Upper lobe of right lung (tissue), 1 donor: ENCODE data around the gene MAP3K20. TPM values are rescaled to one million over a fixed set of nuclear protein-coding genes. Genes with fewer than 3 reads are reported as not detected.

Experiments
- ATAC-seq: fragments of 200-7000 bp; cut with Tn5 transposase; one replicate; pipeline ENCODE4 v1.9.1; 2020; ENCODE audit warnings: mild to moderate bottlenecking, moderate library complexity
- DNase-seq: peaks from one replicate; pipeline ENCODE4 v3.0.0-alpha.2; 2020
- H3K27ac ChIP-seq: fragments of 200-600 bp; one replicate; pipeline ENCODE4 v1.8.0; 2022
- H3K27me3 ChIP-seq: fragments of 200-600 bp; one replicate; pipeline ENCODE4 v1.8.0; 2022; ENCODE audit warnings: mild to moderate bottlenecking
- H3K36me3 ChIP-seq: fragments of 200-600 bp; one replicate; pipeline ENCODE4 v1.8.0; 2022
- H3K4me1 ChIP-seq: fragments of 200-600 bp; one replicate; pipeline ENCODE4 v1.8.0; 2022
- H3K4me3 ChIP-seq: fragments of 200-600 bp; one replicate; pipeline ENCODE4 v1.8.0; 2022; ENCODE audit warnings: mild to moderate bottlenecking
- H3K9me3 ChIP-seq: fragments of 200-600 bp; one replicate; pipeline ENCODE4 v1.8.0; 2022
- intact Hi-C: fragments of 100-400 bp; cut with DNase I; formaldehyde crosslinking; loops from one replicate; pipeline ENCODE4 v1.11.0; 2022
- total RNA-seq: library from RNA; stranded (reverse); fragmentation: NEBNext Ultra II Directional; extraction: Animal tissue kit (Norgen Biotek cat#: 25700); gene quantifications from one replicate; pipeline ENCODE4 v1.2.1, GENCODE V29; 2021
- TF ChIP-seq, protein P1 (sequence below): fragments of 200-600 bp; IDR thresholded peaks from one replicate; pipeline ENCODE4 v1.8.0; 2022; ENCODE audit warnings: antibody characterized with exemption
- donor health status: DM: no; HTN: yes; CAD: no; lungs with severe emphysema.

Gene MAP3K20
- total RNA-seq, 1 donor from 2014 or later = 52.0 TPM

DNA sequence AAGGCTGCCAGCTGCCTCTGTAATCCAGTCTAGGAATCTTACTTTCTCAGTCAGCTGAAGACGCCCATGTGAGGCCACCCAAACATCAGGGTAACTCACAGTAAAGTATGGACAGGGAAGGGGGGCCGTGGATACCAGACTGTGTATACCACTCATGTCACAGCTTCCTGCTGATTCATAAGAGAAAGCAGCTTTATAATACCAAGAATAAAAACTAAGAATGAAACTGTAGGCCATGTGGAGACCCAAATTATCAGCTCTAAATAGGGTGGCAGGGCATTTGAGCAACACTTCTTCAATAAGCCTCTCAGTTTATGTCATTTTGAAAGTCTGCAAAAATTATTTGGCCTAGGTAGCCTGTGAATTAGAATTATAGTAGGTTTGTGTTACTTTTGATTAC is 164.0 kb downstream of the MAP3K20 start:
- H3K36me3 ChIP-seq = peaks cover 3% of the 10 kb centered on the region
- intact Hi-C loops = no loop called here
- H3K27ac ChIP-seq = no peak overlapping the region
- TF ChIP-seq, protein P1, sequence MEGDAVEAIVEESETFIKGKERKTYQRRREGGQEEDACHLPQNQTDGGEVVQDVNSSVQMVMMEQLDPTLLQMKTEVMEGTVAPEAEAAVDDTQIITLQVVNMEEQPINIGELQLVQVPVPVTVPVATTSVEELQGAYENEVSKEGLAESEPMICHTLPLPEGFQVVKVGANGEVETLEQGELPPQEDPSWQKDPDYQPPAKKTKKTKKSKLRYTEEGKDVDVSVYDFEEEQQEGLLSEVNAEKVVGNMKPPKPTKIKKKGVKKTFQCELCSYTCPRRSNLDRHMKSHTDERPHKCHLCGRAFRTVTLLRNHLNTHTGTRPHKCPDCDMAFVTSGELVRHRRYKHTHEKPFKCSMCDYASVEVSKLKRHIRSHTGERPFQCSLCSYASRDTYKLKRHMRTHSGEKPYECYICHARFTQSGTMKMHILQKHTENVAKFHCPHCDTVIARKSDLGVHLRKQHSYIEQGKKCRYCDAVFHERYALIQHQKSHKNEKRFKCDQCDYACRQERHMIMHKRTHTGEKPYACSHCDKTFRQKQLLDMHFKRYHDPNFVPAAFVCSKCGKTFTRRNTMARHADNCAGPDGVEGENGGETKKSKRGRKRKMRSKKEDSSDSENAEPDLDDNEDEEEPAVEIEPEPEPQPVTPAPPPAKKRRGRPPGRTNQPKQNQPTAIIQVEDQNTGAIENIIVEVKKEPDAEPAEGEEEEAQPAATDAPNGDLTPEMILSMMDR = no peak
- no peaks in the 10 kb centered on the region for H3K9me3 ChIP-seq
- no peaks in the 10 kb centered on the region for H3K27me3 ChIP-seq
- H3K4me3 ChIP-seq = no peak overlapping the region
- no peaks in the 10 kb centered on the region for H3K4me1 ChIP-seq
- no peak for DNase-seq
- ATAC-seq = no peak

DNA sequence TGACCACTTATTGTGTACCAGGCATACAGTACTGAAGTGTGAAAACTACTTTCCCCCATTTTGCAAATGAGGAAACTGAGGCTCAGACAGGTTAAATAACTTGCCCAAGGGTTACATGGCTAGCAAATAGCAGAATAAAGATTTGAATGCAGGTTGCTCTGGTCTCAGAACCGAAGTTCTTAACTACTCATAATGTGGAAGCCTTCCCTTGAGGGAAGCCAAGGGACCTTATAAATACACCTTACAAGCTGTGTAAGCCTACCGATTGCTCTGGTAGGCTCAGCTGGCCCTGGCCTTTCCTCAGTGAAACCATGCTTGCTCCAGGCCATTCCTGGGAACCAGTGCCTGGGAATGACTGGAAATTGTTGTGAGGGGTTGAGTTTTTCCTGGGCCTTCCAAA is 164.4 kb downstream of the MAP3K20 start:
- TF ChIP-seq, protein P1 = no peak
- ATAC-seq (no peak), DNase-seq (no peak)
- H3K4me3 ChIP-seq = no peak overlapping the region
- H3K36me3 ChIP-seq = peaks cover 3% of the 10 kb centered on the region
- intact Hi-C loops = no loop called here
- H3K27ac ChIP-seq = no peak overlapping the region
- H3K27me3 ChIP-seq = no peaks in the 10 kb centered on the region
- no peaks in the 10 kb centered on the region for H3K4me1 ChIP-seq
- no peaks in the 10 kb centered on the region for H3K9me3 ChIP-seq

DNA sequence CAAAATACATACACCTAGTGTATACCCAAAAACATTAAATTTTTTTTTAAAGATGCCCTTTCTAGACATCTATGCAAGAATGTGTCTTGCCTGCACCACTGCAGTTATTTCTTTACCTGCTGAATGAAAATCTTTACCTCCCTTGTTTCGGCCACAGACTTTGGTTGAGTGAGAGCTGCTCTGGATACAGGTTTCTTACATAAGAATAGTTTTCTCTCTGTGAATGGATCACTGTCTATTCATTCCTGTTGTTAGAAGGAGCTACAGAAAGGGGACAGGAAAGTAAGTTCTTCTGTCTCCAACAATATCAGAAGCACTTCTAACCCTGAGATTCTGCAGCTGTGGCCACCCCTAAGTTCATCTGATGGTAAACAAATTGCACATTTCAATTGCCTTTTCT is 166.0 kb downstream of the MAP3K20 start:
- no peak overlapping the region for H3K4me3 ChIP-seq
- no peak for ATAC-seq
- H3K27ac ChIP-seq = no peak overlapping the region
- no peaks in the 10 kb centered on the region for H3K27me3 ChIP-seq
- peaks cover 3% of the 10 kb centered on the region for H3K36me3 ChIP-seq
- no peaks in the 10 kb centered on the region for H3K4me1 ChIP-seq
- no peak for DNase-seq
- TF ChIP-seq, protein P1 = no peak
- H3K9me3 ChIP-seq = no peaks in the 10 kb centered on the region
- intact Hi-C loops = no loop called here

DNA sequence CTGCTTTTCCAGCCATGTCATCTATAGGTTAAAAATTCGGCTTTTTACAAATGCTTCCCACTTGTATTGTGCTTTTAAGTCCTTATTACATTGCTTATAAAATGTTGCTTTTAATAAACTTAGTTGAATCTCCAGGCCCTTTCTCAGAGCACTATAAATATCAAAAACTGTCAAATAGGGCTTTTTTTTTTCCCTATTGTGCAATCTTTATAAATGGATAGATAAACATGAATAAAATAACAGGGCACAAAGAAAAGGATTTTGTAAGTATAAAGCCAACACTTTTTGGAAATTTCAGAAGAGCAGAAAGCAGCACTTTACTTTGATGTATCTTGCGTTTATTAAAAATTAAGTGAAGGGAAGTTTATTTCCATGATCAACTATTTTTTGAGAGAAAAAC is 171.5 kb downstream of the MAP3K20 start:
- TF ChIP-seq, protein P1 = no peak
- no peaks in the 10 kb centered on the region for H3K4me1 ChIP-seq
- no peaks in the 10 kb centered on the region for H3K9me3 ChIP-seq
- no peak overlapping the region for H3K27ac ChIP-seq
- no peaks in the 10 kb centered on the region for H3K36me3 ChIP-seq
- H3K27me3 ChIP-seq = no peaks in the 10 kb centered on the region
- no peak for DNase-seq
- intact Hi-C loops = no loop called here
- H3K4me3 ChIP-seq = no peak overlapping the region
- ATAC-seq = no peak

DNA sequence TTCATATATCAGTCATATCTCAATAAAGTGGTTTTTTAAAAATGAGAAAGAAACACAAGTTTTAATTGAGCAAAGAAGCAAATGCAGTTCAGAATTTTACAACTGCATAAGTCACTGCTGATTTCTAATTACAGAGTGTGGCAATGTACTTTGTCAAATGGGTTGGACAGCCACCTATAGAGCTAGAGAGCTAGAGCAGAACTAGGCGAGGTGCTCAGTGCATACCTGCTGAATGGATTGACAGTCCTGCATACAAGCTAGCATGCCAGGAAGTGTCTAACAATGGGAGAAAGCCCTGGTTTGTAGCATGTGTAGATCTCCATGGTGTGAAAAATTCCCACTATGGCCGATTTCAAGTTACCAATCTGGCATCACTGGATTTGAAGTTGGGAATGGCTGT is 172.7 kb downstream of the MAP3K20 start:
- DNase-seq (no peak), ATAC-seq (no peak)
- TF ChIP-seq, protein P1 = no peak
- no peak overlapping the region for H3K27ac ChIP-seq
- H3K4me3 ChIP-seq = no peak overlapping the region
- H3K4me1 ChIP-seq = no peaks in the 10 kb centered on the region
- no peaks in the 10 kb centered on the region for H3K27me3 ChIP-seq
- intact Hi-C loops = no loop called here
- no peaks in the 10 kb centered on the region for H3K9me3 ChIP-seq
- no peaks in the 10 kb centered on the region for H3K36me3 ChIP-seq
